Kidney (tissue), 14 donors: Measurements from ENCODE around the gene XYLT1. TPM values are rescaled to one million over a fixed set of nuclear protein-coding genes. Genes with fewer than 3 reads are reported as not detected.

Experiments
- DNase-seq, 5 donors: peaks; one replicate each; pipeline ENCODE4 v3.0.0-alpha.2; 2013 to 2020
- FAIRE-seq: peaks from 2 replicates; lab custom pipeline; 2012; peaks lifted over from hg19 to GRCh38; lab: Jason Lieb, UNC
- H3K27ac ChIP-seq, 2 donors: one replicate each; pipeline ENCODE4 v1.7.0; 2013; ENCODE audit warnings: low read depth in 2 of 2, low read length in 2 of 2, inconsistent platforms in 1 of 2
- H3K27me3 ChIP-seq: one replicate; pipeline ENCODE4 v1.7.1; 2013; ENCODE audit warnings: low read length, inconsistent platforms; ENCODE audit not compliant: control insufficient read depth, insufficient read depth
- H3K36me3 ChIP-seq, 3 donors: one replicate each; pipeline versions ENCODE4 v1.7.0 to v1.7.1; 2013; ENCODE audit warnings: low read length in 3 of 3, control low read depth in 1 of 3, inconsistent platforms in 1 of 3; ENCODE audit not compliant: insufficient read depth in 3 of 3, control insufficient read depth in 2 of 3
- H3K4me1 ChIP-seq, 3 donors: one replicate each; pipeline versions ENCODE4 v1.7.0 to v1.7.1; 2013; ENCODE audit warnings: low read length in 3 of 3, inconsistent platforms in 1 of 3, low read depth in 1 of 3; ENCODE audit not compliant: control insufficient read depth in 2 of 3, insufficient read depth in 2 of 3
- H3K4me3 ChIP-seq, 3 donors: one replicate each; pipeline versions ENCODE4 v1.7.0 to v1.8.1; 2013; ENCODE audit warnings: low read length in 3 of 3, control low read depth in 1 of 3, inconsistent platforms in 1 of 3
- H3K9ac ChIP-seq, 3 donors: one replicate each; pipeline versions ENCODE4 v1.7.0 to v1.7.1; 2013; ENCODE audit warnings: low read length in 3 of 3, control low read depth in 1 of 3, inconsistent platforms in 1 of 3
- H3K9me3 ChIP-seq, 3 donors: one replicate each; pipeline versions ENCODE4 v1.7.0 to v1.7.1; 2013; ENCODE audit warnings: low read length in 3 of 3, control low read depth in 1 of 3, inconsistent platforms in 1 of 3; ENCODE audit not compliant: control insufficient read depth in 2 of 3, insufficient read depth in 1 of 3
- CTCF ChIP-seq: IDR thresholded peaks from 3 replicates; pipeline ENCODE4 v1.5.1; 2012; ENCODE audit warnings: mild to moderate bottlenecking, moderate library complexity, borderline replicate concordance; ENCODE audit not compliant: insufficient read depth; ENCODE audit errors: extremely low read depth
- intact Hi-C: fragments of 100-400 bp; cut with DNase I; formaldehyde crosslinking; loops from one replicate; pipeline ENCODE4 v1.11.1; 2022
- polyA plus RNA-seq: library from polyadenylated mRNA; stranded (reverse); fragments of 350-450 nt; fragmentation: Illumina TruSeq; extraction: RNeasy Lipid Tissue Mini Kit (QIAGEN cat#74804); gene quantifications from one replicate; pipeline ENCODE4 v1.2.3, GENCODE V29; 2014; ENCODE audit warnings: low read depth, low replicate concordance; ENCODE audit not compliant: insufficient read depth
- total RNA-seq: library from RNA; stranded (reverse); fragmentation: NEBNext Ultra II Directional; extraction: Animal tissue kit (Norgen Biotek cat#: 25700); gene quantifications from one replicate; pipeline ENCODE4 v1.2.1, GENCODE V29; 2021
- donor health status: control.
- donor health status: control.
- donor health status: control.
- donor health status: control.
- donor health status: control.
- donor health status: DM: yes; HTN: yes; CAD: no.
- donor health status: Normal renal cell carcinoma (clear cell type).

The XYLT1 gene
- total and polyA plus RNA-seq, 2 donors from 2014 or later = 0.52 to 7.6 TPM

DNA sequence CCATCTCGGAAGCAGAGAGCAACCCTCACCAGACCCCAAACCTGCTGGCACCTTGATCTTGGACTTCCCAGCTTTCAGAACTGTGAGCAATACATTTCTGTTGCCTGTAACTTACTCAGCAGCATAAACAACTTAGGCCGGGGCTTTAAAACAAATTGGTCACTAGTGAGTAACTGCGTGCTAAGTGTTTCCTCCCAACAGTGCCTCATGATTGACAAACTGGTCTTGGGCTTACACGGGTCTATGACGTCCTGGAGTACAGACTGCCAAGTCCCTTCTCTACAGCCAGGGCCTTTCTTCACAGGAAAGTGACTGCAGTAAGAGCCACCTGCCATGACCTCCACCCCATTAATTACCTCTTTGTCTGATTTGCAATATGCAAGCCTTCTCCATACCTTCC lies 136.7 kb downstream of the XYLT1 start:
- no peak overlapping the region for H3K27ac ChIP-seq
- DNase-seq (peak in 1 of 5 donors; percentile 51), FAIRE-seq (no peak)
- intact Hi-C loops = no loop called here
- no peaks in the 10 kb centered on the region for H3K4me1 ChIP-seq
- TF ChIP-seq CTCF = no peak
- H3K9ac ChIP-seq = no peak overlapping the region
- H3K9me3 ChIP-seq = no peaks in the 10 kb centered on the region
- H3K4me3 ChIP-seq = no peak overlapping the region
- H3K36me3 ChIP-seq = no peaks in the 10 kb centered on the region
- no peaks in the 10 kb centered on the region for H3K27me3 ChIP-seq

GRCh38 chr16:17333229-17333628 lies 137.5 kb downstream of the XYLT1 start:
- H3K27me3 ChIP-seq = no peaks in the 10 kb centered on the region
- DNase-seq (no peak), FAIRE-seq (no peak)
- intact Hi-C loops = no loop called here
- H3K9me3 ChIP-seq = no peaks in the 10 kb centered on the region
- no peak overlapping the region for H3K9ac ChIP-seq
- no peaks in the 10 kb centered on the region for H3K4me1 ChIP-seq
- no peak overlapping the region for H3K27ac ChIP-seq
- no peak overlapping the region for H3K4me3 ChIP-seq
- TF ChIP-seq CTCF = no peak
- H3K36me3 ChIP-seq = no peaks in the 10 kb centered on the region

DNA sequence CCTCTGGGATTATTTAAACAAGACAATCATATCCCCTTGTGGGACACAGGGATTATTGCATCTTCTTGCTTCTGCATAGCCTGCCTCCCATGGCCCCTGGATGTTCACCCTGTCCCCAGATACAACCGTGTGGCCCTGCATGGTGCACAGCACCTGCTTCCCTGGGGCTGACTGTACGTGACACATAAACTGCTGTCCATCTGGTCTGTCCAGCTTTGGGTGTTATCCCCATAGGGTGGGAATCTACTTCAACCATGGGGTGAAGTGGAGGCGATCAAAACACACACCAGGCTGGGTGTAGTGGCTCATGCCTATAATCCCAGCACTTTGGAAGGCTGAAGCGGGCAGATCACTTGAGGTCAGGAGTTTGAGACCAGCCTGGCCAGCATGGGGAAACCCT lies 138.8 kb downstream of the XYLT1 start:
- Histone ChIP-seq H3K27ac (no peak overlapping the region), H3K9ac (no peak overlapping the region), H3K4me1 (no peaks in the 10 kb centered on the region), H3K36me3 (no peaks in the 10 kb centered on the region), H3K27me3 (no peaks in the 10 kb centered on the region), H3K4me3 (no peak overlapping the region), H3K9me3 (no peaks in the 10 kb centered on the region)
- FAIRE-seq (no peak), DNase-seq (no peak)
- no peak for TF ChIP-seq CTCF
- intact Hi-C loops = no loop called here

- intact Hi-C loops = no loop called here
These were observed 139.6 kb downstream of the XYLT1 start for GRCh38 chr16:17331071-17331607.

More at GRCh38 chr16:17331071-17331607, 139.6 kb downstream of the XYLT1 start:
- Histone ChIP-seq H3K27me3 (no peaks in the 10 kb centered on the region), H3K27ac (no peak overlapping the region), H3K9ac (no peak overlapping the region), H3K4me3 (no peak overlapping the region), H3K36me3 (no peaks in the 10 kb centered on the region), H3K4me1 (no peaks in the 10 kb centered on the region), H3K9me3 (no peaks in the 10 kb centered on the region)
- FAIRE-seq (no peak), DNase-seq (no peak)
- TF ChIP-seq CTCF = no peak
